Measurements from ENCODE around the gene PPP1R3C.

The PPP1R3C gene

GRCh38 chr10:91632671-91633550 is at the start of gene PPP1R3C:
TSS of gene PPP1R3C (minus strand) at chr10:91633071. CDS start at chr10:91632969, 102 bp downstream.
- peak; percentile 83 for DNase-seq

DNA sequence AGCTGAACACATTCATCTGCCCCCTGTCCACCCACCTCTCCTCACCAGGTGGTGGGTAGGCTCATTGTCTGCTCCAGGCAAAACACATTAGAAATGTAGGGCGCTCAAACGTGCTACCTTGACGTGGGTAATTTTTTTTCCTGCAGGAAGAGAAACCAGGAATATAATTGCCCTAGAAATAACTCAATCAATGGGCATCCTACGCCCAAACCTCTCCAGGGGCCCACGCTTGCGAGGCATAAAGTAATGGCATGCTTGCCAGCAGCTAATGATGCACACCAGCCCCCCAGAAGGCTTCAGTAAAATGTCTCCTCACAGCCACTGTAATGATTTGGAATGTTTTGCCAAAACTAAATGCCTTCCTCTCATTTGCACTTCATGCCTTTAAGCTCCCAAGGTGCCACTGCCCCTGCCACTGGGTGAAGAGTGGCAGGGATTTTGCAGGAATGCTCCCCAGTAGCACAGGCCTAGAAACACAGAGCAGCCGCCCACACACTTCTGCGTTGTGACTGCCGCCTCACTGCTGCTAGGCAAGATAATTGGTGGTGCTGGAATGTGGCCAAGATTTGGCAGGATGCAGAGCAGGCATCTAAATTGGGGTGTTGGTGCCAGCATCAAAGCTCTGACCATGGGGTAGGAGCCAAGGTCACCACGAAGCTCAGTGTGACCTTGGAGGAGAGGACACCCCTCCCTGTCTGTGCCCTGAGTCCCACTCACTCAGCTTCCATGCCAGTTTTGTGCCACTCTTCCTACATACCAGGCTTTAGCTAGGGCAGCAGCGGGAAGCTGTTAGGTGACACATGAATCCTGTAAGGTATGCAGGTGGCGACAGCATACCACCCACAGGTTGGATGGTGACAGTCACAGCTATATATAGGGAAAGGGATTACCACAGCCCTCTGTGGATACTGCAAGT is 48.7 kb upstream of the PPP1R3C start:
- peak; percentile 17 for DNase-seq

DNA sequence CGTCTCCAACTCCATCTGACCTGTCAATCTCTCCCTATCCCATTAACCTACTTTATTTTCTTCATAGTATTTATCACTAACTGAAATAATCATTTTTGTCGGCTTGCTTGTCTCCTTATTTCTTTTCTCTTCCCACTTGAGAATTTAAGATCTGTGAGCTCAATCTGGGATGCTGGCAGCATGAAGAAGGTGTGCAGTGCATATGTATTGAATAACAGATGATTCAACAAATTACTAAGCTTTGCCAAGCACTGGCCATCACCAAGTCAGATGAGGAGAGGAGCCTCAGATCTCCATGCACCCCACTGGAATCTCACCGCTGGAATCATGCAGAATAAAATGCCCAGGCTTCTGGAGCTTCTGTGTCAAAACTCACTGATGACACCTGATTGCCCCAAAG is 47.6 kb upstream of the PPP1R3C start:
- no peak for DNase-seq

DNA sequence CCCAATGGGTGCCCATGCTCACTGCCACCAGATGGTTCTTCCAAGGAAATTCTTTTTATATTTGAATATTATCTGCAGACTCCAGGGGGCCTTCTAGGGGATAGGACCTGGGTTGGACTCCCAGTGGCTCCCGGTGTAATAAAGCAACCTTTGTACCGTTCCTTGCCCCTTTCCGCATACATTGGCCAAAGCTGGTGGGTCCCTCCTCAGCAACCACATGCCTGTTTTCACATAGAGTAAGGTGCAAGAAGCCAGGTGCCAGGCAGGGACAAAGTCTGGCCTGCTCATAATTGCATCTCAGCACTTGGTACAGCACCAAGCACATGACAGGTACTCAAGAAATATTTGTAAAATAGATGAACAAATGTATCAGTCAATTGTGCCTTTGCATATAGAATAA is 46.4 kb upstream of the PPP1R3C start:
- no peak for DNase-seq

DNA sequence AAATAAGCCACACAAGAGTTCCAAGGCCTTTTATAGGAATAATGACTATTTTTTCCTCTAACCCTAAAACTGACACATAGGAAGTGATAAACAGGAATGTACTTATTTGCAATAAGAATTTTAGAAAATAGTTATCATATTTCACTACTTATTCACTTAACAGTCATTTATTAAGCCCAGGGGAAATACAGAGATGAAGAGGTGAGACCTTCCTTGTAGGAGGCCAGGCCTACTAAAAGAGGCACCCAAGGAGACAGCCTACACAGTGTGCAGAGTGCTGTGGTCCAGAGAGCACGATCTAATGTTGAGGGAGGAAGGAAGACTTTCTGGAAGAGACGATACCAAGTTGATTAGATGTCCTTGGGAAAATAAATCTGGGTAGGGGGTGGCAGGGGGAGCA is 45.0 kb upstream of the PPP1R3C start:
- no peak for DNase-seq

DNA sequence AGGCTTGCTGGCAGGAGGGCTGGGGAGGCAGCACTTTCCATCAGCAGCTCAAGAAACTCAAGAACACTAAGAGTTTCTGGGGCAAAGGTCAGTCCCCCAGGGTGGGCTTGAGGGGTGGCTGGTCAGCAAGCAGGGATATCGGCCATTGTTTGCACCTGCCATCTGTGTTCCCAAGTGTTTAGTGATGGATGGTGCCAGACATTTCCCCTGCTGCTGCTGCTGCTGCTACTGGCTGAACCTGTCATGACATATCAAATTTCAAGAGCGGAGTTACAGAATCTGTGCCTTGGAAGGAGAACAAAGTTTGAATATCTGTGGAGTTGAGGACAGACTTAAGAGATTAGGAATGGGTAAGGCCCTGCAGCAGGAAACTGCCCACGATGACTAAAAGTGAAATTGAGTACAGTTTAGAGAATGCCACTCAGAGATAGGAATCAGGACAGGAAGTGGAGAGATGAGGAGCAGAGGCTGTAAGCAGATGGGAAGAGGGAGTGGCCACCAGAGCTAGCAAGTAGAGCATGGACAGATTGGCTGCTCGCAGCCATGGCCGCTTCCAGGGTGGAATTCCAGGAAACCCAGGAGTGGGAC is 39.2 kb upstream of the PPP1R3C start:
- no peak for DNase-seq

- no peak for DNase-seq
These were observed 36.0 kb upstream of the PPP1R3C start for GRCh38 chr10:91668913-91669312.

- no peak for DNase-seq
These were observed 33.0 kb upstream of the PPP1R3C start for GRCh38 chr10:91665842-91666241.

DNA sequence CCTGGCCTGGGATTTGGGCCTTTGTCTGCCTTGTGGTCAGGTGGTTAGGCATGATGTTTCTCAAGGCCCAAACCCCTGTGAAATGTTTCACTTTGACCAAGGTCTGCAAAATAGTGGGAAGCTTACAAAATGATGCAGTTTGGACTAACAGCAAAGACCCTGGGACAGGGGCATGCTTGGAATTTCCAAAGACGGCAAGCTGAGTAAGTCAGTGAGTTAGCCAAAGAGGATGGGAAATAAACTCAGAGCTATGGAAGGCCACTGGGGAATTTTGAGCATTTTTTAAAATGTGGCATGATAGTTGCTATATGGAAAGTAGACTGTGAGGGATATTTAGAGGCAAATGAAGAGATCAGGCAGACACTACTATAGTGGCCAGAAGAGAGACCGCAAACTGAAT is 31.6 kb upstream of the PPP1R3C start:
- no peak for DNase-seq

- no peak for DNase-seq
These were observed 30.1 kb upstream of the PPP1R3C start for GRCh38 chr10:91662993-91663392.

DNA sequence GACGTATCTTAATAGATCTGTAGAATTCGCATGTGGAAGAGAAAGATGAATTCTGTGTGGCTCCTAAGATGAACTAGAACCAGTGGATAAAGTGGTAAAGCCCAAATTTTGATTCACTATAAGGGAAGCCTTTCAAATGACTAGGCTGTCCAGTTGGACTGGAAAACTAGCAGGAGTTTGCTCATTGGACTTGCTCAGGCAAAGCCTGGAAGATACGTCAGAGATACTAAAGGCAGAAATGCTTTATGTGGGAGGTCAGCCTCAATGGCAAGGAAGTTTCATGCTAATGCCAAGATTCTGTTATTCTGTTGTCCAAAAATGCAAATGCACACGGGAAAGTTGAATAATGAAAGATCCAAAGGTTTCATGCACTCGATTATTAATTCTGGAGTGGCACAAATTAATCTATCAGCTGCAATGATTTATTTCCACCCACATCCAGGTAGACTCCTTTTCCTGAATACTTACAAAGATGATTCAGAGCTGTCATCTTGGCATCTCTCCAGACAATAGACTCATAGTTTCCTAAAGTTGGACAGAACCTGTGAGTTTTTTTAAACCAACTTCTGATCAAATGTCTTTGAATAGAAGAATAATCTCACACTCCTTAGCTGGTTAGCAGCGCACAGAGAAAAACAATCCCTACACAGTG is 20.5 kb upstream of the PPP1R3C start:
- DNase-seq = no peak

DNA sequence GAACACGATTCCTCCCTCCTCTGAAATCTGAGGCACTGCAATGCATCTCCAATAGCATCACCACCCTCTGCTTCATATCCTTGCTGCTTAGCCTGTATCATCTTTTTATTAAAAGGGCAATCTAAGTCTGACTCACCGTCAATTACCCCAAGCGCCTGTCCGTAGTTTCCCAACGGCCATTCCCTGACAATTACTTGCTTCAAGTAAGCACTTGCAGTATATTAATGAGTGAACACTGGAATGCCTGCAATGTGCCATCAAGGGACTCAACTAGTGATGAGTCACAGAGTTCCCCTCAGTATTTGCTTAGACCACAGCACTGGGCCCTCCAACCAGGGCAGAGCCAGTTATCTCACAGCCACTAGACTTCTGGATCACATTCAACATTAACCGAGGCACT is 19.5 kb upstream of the PPP1R3C start:
- DNase-seq = no peak

- DNase-seq = no peak
These were observed 10.8 kb upstream of the PPP1R3C start for GRCh38 chr10:91643700-91644099.

GRCh38 chr10:91642831-91643692 is 10.2 kb upstream of the PPP1R3C start:
- DNase-seq = no peak

GRCh38 chr10:91636892-91637291 is 4.0 kb upstream of the PPP1R3C start:
- DNase-seq = no peak

GRCh38 chr10:91635401-91636400 is 2.8 kb upstream of the PPP1R3C start:
- peak; percentile 60 for DNase-seq

DNA sequence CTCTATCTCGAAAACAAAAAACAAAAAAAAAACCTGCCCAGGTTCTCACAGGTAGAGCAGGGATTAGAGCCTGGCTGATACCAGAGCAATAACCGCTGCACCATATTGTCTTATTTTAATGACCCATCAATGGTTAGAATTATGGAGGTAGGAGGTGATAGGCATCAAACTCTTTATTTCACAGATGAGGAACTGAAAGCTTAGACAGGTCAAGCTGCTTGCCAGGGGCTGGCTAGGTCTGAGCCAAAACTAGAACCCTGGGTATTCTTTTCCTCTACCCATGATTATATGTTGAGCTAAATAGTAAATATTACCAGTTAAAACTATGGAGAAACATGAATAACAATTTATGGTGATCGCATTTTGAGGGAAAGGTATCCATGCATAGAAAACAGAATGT is 2.0 kb upstream of the PPP1R3C start:
- no peak for DNase-seq

DNA sequence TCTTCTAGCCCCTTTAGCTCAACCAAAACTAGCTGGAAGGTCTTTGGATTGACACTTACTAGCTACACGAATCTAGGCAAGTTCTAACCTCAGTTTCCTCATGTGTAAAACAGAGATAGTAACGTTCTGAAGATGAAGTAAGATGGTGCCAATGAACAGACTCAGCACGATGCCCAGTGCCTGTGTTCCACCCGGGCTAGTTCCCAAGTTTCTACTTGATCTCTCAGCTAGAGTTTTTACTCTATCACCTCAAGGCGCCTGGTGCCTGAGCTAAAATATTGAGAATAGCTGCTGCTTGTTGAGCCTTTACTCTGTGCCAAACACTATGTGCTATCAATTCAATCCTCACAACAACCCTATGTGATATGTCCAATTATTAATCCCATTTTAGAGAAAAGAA is 1.4 kb upstream of the PPP1R3C start:
- DNase-seq = no peak

- DNase-seq = no peak
These were observed 2.2 kb downstream of the PPP1R3C start for GRCh38 chr10:91630625-91631024.

- DNase-seq = no peak
These were observed 2.9 kb downstream of the PPP1R3C start for GRCh38 chr10:91629715-91630549.
